Measurements from ENCODE around the gene CEP162.
"Not testable (repeated sequence)": the region's sequence is repeated elsewhere in the genome, so short reads cannot be mapped to it uniquely, and the experiment has no call there.

CEP162 gene

GRCh38 chr6:84228198-84228543 lies 728 bp upstream of the CEP162 start:
- no peak for DNase-seq

- no peak for DNase-seq
These were observed 404 bp downstream of the CEP162 start for GRCh38 chr6:84227044-84227433.

GRCh38 chr6:84224251-84224650 lies 3.2 kb downstream of the CEP162 start:
- DNase-seq, result no peak

GRCh38 chr6:84223608-84224007 lies 3.8 kb downstream of the CEP162 start:
- not testable (repeated sequence) for DNase-seq

GRCh38 chr6:84222426-84222825 lies 5.0 kb downstream of the CEP162 start:
- no peak for DNase-seq

- no peak for DNase-seq
These were observed 6.5 kb downstream of the CEP162 start for GRCh38 chr6:84220809-84221409.

- DNase-seq, result no peak
These were observed 9.4 kb downstream of the CEP162 start for GRCh38 chr6:84218091-84218490.

GRCh38 chr6:84213217-84213616 lies 14.2 kb downstream of the CEP162 start:
- DNase-seq, result no peak

- DNase-seq, result no peak
These were observed 23.4 kb downstream of the CEP162 start for GRCh38 chr6:84204011-84204410.

- DNase-seq, result not testable (repeated sequence)
These were observed 27.5 kb downstream of the CEP162 start for GRCh38 chr6:84199987-84200386.

GRCh38 chr6:84197708-84198107 lies 29.7 kb downstream of the CEP162 start:
- no peak for DNase-seq

GRCh38 chr6:84193114-84193708 lies 34.2 kb downstream of the CEP162 start:
- DNase-seq, result no peak

- no peak for DNase-seq
These were observed 35.6 kb downstream of the CEP162 start for GRCh38 chr6:84191802-84192201.

GRCh38 chr6:84189356-84189755 lies 38.1 kb downstream of the CEP162 start:
- DNase-seq, result not testable (repeated sequence)

- no peak for DNase-seq
These were observed 44.0 kb downstream of the CEP162 start for GRCh38 chr6:84183430-84183829.

GRCh38 chr6:84182001-84182400 lies 45.4 kb downstream of the CEP162 start:
- DNase-seq, result no peak

GRCh38 chr6:84177241-84177640 lies 50.2 kb downstream of the CEP162 start:
- no peak for DNase-seq

GRCh38 chr6:84172574-84172973 lies 54.9 kb downstream of the CEP162 start:
- DNase-seq, result no peak

- DNase-seq, result no peak
These were observed 55.4 kb downstream of the CEP162 start for GRCh38 chr6:84172080-84172479.

GRCh38 chr6:84167457-84167856 lies 60.0 kb downstream of the CEP162 start:
- no peak for DNase-seq

GRCh38 chr6:84166395-84166794 lies 61.0 kb downstream of the CEP162 start:
- DNase-seq, result no peak

- DNase-seq, result not testable (repeated sequence)
These were observed 63.1 kb downstream of the CEP162 start for GRCh38 chr6:84164328-84164727.

- DNase-seq, result no peak
These were observed 66.3 kb downstream of the CEP162 start for GRCh38 chr6:84161190-84161589.

GRCh38 chr6:84156306-84156705 lies 71.1 kb downstream of the CEP162 start:
- no peak for DNase-seq

GRCh38 chr6:84151669-84152068 lies 75.8 kb downstream of the CEP162 start:
- DNase-seq, result no peak

Data from activated naive CD4-positive, alpha-beta T cell (primary cell).